ENCODE data around the gene PCDHGA12.
"Not testable (repeated sequence)": the region's sequence is repeated elsewhere in the genome, so short reads cannot be mapped to it uniquely, and the experiment has no call there.

PCDHGA12 gene

DNA sequence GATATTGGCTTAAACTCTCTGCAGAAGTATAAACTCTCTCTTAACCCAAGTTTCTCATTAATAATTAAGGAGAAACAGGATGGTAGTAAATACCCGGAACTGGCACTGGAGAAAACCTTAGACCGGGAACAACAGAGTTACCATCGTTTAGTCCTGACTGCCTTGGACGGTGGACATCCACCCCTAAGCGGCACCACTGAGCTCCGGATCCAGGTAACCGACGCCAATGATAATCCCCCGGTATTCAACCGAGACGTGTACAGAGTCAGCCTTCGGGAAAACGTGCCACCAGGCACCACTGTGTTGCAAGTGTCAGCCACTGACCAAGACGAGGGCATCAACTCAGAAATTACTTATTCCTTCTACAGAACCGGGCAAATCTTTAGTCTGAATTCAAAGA, 31.7 kb upstream of the PCDHGA12 start:
- H3K4me1 Mint-ChIP-seq: no peaks in the 10 kb centered on the region
- H3K27me3 Mint-ChIP-seq: peaks cover 64% of the 10 kb centered on the region
- ATAC-seq (no peak), DNase-seq (no peak)
- H3K27ac Mint-ChIP-seq: no peak overlapping the region
- H3K9me3 Mint-ChIP-seq: peaks cover 27% of the 10 kb centered on the region
- H3K36me3 Mint-ChIP-seq (ENCODE audit: low read depth): peaks cover 16% of the 10 kb centered on the region
- H3K4me3 Mint-ChIP-seq: no peak overlapping the region

DNA sequence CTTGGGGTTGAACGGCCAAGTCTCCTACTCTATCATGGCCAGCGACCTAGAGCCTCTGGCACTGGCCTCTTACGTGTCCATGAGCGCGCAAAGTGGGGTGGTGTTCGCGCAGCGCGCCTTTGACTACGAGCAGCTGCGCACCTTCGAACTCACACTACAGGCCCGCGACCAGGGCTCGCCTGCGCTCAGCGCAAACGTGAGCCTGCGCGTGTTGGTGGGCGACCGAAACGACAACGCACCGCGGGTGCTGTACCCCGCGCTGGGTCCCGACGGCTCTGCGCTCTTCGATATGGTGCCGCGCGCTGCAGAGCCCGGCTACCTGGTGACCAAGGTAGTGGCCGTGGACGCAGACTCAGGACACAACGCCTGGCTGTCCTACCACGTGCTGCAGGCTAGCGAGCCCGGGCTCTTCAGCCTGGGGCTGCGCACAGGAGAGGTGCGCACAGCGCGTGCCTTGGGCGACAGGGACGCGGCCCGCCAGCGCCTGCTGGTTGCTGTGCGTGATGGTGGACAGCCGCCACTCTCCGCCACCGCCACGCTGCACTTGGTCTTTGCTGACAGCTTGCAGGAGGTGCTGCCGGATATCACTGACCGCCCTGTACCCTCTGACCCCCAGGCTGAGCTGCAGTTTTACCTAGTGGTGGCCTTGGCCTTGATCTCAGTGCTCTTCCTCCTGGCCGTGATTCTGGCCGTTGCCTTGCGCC, 30.6 kb upstream of the PCDHGA12 start:
- DNase-seq: no peak
- no peak for ATAC-seq
- peaks cover 67% of the 10 kb centered on the region for H3K27me3 Mint-ChIP-seq
- H3K9me3 Mint-ChIP-seq: peaks cover 24% of the 10 kb centered on the region
- H3K4me1 Mint-ChIP-seq: no peaks in the 10 kb centered on the region
- H3K27ac Mint-ChIP-seq: no peak overlapping the region
- H3K36me3 Mint-ChIP-seq (ENCODE audit: low read depth): peaks cover 14% of the 10 kb centered on the region
- no peak overlapping the region for H3K4me3 Mint-ChIP-seq

DNA sequence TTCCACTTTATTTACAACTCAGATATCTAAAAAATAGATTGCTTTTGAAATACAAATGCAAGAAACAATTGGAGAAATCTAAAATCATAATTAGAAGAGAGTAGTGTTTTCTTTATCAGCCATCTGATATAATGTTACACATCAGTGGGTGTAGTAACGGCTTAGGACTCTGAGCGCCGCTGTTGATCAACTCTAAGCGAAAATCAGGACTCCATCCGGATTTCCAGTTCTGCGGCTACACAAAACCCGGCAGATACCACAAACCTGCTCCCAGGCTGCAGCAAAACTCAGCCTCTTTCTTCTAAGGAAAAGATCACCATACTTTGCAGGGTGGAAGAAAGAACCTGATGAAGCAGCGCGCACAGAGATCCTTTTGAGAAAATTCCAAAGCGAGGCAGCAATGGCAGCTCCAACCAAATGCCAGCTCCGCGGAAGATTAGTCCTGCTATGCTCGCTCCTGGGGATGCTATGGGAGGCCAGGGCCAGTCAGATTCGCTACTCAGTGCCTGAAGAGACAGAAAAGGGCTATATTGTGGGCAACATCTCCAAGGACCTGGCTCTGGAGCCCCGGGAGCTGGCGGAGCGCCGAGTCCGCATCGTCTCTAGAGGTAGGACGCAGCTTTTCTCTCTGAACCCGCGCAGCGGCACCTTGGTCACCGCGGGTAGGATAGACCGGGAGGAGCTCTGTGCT, 27.6 kb upstream of the PCDHGA12 start, which contains the start of gene PCDHGA9:
Gene PCDHGA9 (plus strand): TSS at position 226 of the 691 bp plus-strand sequence. CDS start 175 bp downstream, at position 401.
- no peaks in the 10 kb centered on the region for H3K4me1 Mint-ChIP-seq
- peaks cover 11% of the 10 kb centered on the region for H3K36me3 Mint-ChIP-seq (ENCODE audit: low read depth)
- peaks cover 68% of the 10 kb centered on the region for H3K27me3 Mint-ChIP-seq
- DNase-seq: no peak
- H3K9me3 Mint-ChIP-seq: peaks cover 26% of the 10 kb centered on the region
- peak within 1 kb of the TSS; percentile 24 for H3K4me3 Mint-ChIP-seq
- no peak for ATAC-seq
- H3K27ac Mint-ChIP-seq: no peak within 1 kb of the TSS

DNA sequence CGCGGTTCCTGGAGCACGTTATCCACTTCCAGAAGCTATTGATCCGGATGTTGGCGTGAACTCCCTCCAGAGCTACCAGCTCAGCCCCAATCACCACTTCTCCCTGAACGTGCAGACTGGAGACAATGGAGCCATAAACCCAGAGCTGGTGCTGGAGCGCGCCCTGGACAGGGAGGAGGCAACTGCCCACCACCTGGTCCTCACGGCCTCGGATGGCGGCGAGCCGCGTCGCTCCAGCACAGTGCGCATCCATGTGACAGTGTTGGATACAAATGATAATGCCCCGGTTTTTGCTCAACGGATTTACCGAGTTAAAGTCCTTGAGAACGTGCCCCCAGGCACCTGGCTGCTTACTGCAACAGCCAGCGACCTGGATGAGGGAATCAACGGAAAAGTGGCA, 26.9 kb upstream of the PCDHGA12 start:
- Mint-ChIP-seq H3K4me3 (no peak overlapping the region), H3K4me1 (no peaks in the 10 kb centered on the region), H3K36me3 (ENCODE audit: low read depth) (peaks cover 13% of the 10 kb centered on the region), H3K27ac (no peak overlapping the region), H3K27me3 (peaks cover 72% of the 10 kb centered on the region), H3K9me3 (peaks cover 29% of the 10 kb centered on the region)
- no peak for DNase-seq
- ATAC-seq: no peak

DNA sequence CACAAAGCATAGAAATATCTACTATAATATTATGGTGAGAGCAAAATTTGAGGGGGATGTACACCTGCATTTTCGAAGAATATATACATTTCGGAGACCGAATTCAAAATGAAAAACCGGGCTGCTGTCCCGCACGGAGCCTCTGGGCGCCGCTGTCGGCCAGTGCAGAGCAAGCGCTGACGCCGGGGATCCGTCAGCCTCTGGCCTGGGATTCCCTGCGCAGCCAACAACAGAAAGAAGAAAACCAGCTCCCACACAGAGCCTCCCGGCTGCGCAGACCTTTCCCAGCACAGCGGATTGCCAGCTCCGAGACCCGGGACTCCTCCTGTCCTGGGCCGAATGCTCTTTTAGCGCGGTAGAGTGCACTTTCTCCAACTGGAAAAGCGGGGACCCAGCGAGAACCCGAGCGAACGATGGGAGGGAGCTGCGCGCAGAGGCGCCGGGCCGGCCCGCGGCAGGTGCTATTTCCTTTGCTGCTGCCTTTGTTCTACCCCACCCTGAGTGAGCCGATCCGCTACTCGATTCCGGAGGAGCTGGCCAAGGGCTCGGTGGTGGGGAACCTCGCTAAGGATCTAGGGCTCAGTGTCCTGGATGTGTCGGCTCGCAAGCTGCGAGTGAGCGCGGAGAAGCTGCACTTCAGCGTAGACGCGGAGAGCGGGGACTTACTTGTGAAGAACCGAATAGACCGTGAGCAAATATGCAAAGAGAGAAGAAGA, 22.4 kb upstream of the PCDHGA12 start, which contains the start of gene PCDHGB6:
Gene PCDHGB6 (plus strand): TSS at position 232 of the 716 bp plus-strand sequence. CDS start 182 bp downstream, at position 414.
- H3K9me3 Mint-ChIP-seq: peaks cover 28% of the 10 kb centered on the region
- ATAC-seq: not testable (repeated sequence)
- peaks cover 17% of the 10 kb centered on the region for H3K36me3 Mint-ChIP-seq (ENCODE audit: low read depth)

DNA sequence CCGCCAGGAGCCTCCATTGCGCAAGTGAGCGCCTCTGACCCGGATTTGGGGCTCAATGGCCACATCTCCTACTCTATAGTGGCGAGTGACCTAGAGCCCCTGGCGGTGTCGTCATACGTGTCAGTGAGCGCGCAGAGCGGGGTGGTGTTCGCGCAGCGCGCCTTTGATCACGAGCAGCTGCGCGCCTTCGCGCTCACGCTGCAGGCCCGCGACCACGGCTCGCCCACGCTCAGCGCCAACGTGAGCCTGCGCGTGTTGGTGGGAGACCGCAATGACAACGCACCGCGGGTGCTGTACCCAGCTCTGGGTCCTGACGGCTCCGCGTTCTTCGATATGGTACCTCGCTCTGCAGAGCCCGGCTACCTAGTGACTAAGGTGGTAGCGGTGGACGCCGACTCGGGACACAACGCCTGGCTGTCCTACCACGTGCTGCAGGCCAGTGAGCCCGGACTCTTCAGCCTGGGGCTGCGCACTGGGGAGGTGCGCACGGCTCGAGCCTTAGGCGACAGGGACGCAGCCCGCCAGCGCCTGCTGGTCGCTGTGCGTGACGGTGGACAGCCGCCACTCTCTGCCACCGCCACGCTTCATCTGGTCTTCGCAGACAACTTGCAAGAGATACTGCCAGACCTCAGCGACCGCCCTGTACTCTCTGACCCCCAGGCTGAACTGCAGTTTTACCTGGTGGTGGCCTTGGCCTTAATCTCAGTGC, 20.6 kb upstream of the PCDHGA12 start:
- Mint-ChIP-seq H3K4me1 (peaks cover 13% of the 10 kb centered on the region), H3K27ac (no peak overlapping the region), H3K27me3 (peaks cover 78% of the 10 kb centered on the region), H3K36me3 (ENCODE audit: low read depth) (peaks cover 21% of the 10 kb centered on the region), H3K4me3 (no peak overlapping the region), H3K9me3 (peaks cover 31% of the 10 kb centered on the region)
- DNase-seq (no peak), ATAC-seq (no peak)

More for the DNA sequence above, 22.4 kb upstream of the PCDHGA12 start, which contains the start of gene PCDHGB6:
- Mint-ChIP-seq H3K27me3 (peaks cover 77% of the 10 kb centered on the region), H3K4me3 (peak within 1 kb of the TSS; percentile 51)
- H3K27ac Mint-ChIP-seq, H3K4me1 Mint-ChIP-seq: not testable (repeated sequence)
- DNase-seq: peak; percentile 44

DNA sequence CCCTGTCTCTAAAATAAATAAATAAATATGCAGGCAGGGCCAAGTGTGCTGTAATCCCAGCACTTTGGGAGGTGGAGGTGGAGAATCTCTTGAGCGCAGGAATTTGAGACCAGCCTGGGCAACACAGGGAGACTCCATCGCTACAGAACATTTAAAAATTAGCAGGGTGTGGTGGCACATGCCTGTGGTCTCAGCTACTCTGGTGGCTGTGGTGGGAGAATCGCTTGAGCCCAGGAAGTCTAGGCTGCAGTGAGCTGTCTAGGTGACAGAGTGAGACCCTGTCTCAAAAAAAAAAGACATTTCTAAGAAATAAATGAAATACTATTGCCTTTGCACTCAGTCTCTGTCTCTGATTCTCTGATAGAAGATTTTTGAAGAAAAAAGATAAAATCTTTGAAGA, 18.7 kb upstream of the PCDHGA12 start:
- peaks cover 33% of the 10 kb centered on the region for H3K9me3 Mint-ChIP-seq
- ATAC-seq: no peak

DNA sequence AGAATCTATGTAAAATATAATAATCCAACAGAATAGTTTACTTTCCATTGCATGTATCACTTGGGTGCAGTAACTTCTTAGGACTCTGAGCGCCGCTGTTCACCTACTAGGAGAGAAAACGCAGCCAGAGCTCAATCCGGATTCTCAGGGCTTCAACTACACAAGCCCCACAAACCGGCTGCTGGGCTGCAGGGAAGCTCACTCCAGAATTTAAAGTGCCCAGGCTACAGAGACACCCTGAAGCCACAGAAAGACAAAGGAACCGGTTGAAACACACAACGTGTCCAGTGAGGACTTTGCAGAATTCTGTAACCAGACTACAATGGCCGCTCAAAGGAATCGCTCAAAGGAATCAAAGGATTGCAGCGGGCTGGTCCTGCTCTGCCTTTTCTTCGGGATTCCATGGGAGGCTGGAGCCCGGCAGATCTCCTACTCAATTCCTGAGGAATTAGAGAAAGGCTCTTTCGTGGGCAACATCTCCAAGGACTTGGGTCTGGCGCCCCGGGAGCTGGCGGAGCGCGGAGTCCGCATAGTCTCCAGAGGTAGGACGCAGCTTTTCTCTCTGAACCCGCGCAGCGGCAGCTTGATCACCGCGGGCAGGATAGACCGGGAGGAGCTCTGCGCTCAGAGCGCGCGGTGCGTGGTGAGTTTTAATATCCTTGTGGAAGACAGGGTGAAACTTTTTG, 17.3 kb upstream of the PCDHGA12 start, which contains the start of gene PCDHGA10:
Gene PCDHGA10 (plus strand): TSS at position 134 of the 686 bp plus-strand sequence. CDS start 189 bp downstream, at position 323.
- peaks cover 28% of the 10 kb centered on the region for H3K36me3 Mint-ChIP-seq (ENCODE audit: low read depth)
- H3K4me1 Mint-ChIP-seq: peaks cover 22% of the 10 kb centered on the region
- peaks cover 31% of the 10 kb centered on the region for H3K9me3 Mint-ChIP-seq
- peak; percentile 65 for ATAC-seq
- peak; percentile 52 for DNase-seq
- H3K27me3 Mint-ChIP-seq: peaks cover 71% of the 10 kb centered on the region
- H3K4me3 Mint-ChIP-seq: peak within 1 kb of the TSS; percentile 74
- H3K27ac Mint-ChIP-seq: peak within 1 kb of the TSS; percentile 8

More for the DNA sequence above, 18.7 kb upstream of the PCDHGA12 start:
- Mint-ChIP-seq H3K4me3 (no peak overlapping the region), H3K27me3 (peaks cover 76% of the 10 kb centered on the region), H3K27ac (no peak overlapping the region), H3K4me1 (peaks cover 17% of the 10 kb centered on the region), H3K36me3 (ENCODE audit: low read depth) (peaks cover 26% of the 10 kb centered on the region)
- no peak for DNase-seq

DNA sequence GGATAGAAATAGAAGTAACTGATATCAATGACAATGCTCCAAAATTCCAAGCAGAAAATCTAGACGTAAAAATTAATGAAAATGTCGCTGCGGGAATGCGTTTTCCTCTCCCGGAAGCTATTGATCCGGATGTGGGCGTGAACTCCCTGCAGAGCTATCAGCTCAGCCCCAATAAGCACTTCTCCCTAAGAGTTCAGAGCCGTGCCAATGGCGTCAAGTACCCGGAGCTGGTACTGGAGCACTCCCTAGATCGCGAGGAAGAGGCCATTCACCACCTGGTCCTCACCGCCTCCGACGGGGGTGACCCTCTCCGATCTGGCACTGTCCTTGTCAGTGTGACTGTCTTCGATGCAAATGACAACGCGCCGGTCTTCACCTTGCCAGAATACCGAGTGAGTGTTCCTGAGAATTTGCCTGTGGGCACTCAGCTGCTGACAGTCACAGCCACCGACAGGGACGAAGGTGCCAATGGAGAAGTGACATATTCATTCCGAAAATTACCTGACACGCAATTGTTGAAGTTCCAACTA, 16.7 kb upstream of the PCDHGA12 start:
- ATAC-seq (no peak), DNase-seq (no peak)
- H3K4me3 Mint-ChIP-seq: peak overlapping the region; percentile 74
- peak overlapping the region; percentile 8 for H3K27ac Mint-ChIP-seq
- H3K36me3 Mint-ChIP-seq (ENCODE audit: low read depth): peaks cover 30% of the 10 kb centered on the region
- H3K9me3 Mint-ChIP-seq: peaks cover 33% of the 10 kb centered on the region
- peaks cover 24% of the 10 kb centered on the region for H3K4me1 Mint-ChIP-seq
- H3K27me3 Mint-ChIP-seq: peaks cover 72% of the 10 kb centered on the region

DNA sequence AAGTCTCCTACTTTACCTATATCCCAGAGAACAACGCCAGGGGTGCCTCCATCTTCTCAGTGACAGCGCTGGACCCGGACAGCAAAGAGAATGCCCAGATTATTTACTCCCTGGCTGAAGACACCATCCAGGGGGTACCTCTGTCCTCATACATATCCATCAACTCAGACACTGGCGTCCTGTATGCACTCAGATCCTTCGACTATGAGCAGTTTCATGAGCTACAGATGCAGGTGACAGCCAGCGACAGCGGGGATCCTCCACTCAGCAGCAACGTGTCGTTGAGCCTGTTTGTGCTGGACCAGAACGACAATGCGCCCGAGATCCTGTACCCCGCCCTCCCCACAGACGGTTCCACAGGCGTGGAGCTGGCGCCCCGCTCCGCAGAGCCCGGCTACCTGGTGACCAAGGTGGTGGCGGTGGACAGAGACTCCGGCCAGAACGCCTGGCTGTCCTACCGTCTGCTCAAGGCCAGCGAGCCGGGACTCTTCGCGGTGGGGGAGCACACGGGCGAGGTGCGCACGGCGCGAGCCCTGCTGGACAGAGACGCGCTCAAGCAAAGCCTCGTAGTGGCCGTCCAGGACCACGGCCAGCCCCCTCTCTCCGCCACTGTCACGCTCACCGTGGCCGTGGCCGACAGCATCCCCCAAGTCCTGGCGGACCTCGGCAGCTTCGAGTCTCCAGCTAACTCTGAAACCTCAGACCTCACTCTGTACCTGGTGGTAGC, 15.6 kb upstream of the PCDHGA12 start:
- Mint-ChIP-seq H3K4me1 (peaks cover 24% of the 10 kb centered on the region), H3K9me3 (peaks cover 30% of the 10 kb centered on the region), H3K27me3 (peaks cover 70% of the 10 kb centered on the region), H3K36me3 (ENCODE audit: low read depth) (peaks cover 28% of the 10 kb centered on the region)
- ATAC-seq, DNase-seq, H3K4me3 Mint-ChIP-seq, H3K27ac Mint-ChIP-seq: not testable (repeated sequence)

DNA sequence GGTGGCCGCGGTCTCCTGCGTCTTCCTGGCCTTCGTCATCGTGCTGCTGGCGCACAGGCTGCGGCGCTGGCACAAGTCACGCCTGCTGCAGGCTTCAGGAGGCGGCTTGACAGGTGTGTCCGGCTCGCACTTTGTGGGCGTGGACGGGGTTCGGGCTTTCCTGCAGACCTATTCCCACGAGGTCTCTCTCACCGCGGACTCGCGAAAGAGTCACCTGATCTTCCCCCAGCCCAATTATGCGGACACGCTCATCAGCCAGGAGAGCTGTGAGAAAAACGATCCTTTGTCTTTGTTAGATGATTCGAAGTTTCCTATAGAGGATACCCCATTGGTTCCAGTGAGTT, 15.1 kb upstream of the PCDHGA12 start:
- not testable (repeated sequence) for H3K27ac Mint-ChIP-seq, DNase-seq, H3K4me3 Mint-ChIP-seq, ATAC-seq
- peaks cover 24% of the 10 kb centered on the region for H3K4me1 Mint-ChIP-seq
- peaks cover 29% of the 10 kb centered on the region for H3K36me3 Mint-ChIP-seq (ENCODE audit: low read depth)
- H3K27me3 Mint-ChIP-seq: peaks cover 73% of the 10 kb centered on the region
- peaks cover 33% of the 10 kb centered on the region for H3K9me3 Mint-ChIP-seq

DNA sequence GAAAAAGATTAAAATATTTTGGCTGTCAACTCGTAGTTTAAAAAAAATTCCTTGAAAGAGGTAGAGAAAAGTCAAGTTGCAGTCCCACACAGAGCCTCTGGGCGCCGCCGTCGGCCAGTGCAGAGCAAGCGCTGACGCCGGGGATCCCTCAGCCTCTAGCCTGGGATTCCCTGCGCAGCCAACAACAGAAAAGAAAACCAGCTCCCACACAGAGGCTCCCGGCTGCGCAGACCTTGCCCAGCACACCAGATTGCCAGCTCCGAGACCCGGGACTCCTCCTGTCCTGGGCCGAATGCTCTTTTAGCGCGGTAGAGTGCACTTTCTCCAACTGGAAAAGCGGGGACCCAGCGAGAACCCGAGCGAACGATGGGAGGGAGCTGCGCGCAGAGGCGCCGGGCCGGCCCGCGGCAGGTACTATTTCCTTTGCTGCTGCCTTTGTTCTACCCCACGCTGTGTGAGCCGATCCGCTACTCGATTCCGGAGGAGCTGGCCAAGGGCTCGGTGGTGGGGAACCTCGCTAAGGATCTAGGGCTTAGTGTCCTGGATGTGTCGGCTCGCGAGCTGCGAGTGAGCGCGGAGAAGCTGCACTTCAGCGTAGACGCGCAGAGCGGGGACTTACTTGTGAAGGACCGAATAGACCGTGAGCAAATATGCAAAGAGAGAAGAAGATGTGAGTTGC, 12.7 kb upstream of the PCDHGA12 start, which contains the start of gene PCDHGB7:
Gene PCDHGB7 (plus strand): TSS at position 184 of the 679 bp plus-strand sequence. CDS start 183 bp downstream, at position 367.
- Mint-ChIP-seq H3K4me1 (peaks cover 30% of the 10 kb centered on the region), H3K27me3 (peaks cover 82% of the 10 kb centered on the region), H3K36me3 (ENCODE audit: low read depth) (peaks cover 44% of the 10 kb centered on the region), H3K4me3 (peak within 1 kb of the TSS; percentile 69), H3K27ac (peak within 1 kb of the TSS; percentile 4), H3K9me3 (peaks cover 45% of the 10 kb centered on the region)
- ATAC-seq (peak; percentile 82), DNase-seq (peak; percentile 62)
